Liver (tissue), 9 donors: ENCODE measurements around the gene TEX10. TPM values are rescaled to one million over a fixed set of nuclear protein-coding genes. Genes with fewer than 3 reads are reported as not detected.

ENCODE experiments used
- DNase-seq: peaks from one replicate; pipeline ENCODE4 v3.0.0-alpha.2; 2017; ENCODE audit warnings: low spot score
- H3K27ac ChIP-seq, 2 donors: one replicate each; pipeline ENCODE4 v1.7.0; 2013; ENCODE audit warnings: inconsistent platforms in 2 of 2, low read length in 2 of 2, control low read depth in 1 of 2, low read depth in 1 of 2, mild to moderate bottlenecking in 1 of 2
- H3K27me3 ChIP-seq, 4 donors: one replicate each; pipeline versions ENCODE4 v1.6.1 to v1.7.0; 2013; ENCODE audit warnings: low read length in 3 of 4, inconsistent platforms in 1 of 4, mild to moderate bottlenecking in 1 of 4, moderate library complexity in 1 of 4; ENCODE audit not compliant: control insufficient read depth in 4 of 4, insufficient read depth in 4 of 4
- H3K36me3 ChIP-seq, 4 donors: one replicate each; pipeline versions ENCODE4 v1.6.1 to v1.7.0; 2013; ENCODE audit warnings: low read length in 3 of 4, mild to moderate bottlenecking in 3 of 4, low read depth in 1 of 4, moderate library complexity in 1 of 4; ENCODE audit not compliant: control insufficient read depth in 4 of 4, insufficient read depth in 3 of 4
- H3K4me1 ChIP-seq, 4 donors: one replicate each; pipeline versions ENCODE4 v1.6.1 to v1.7.0; 2013; ENCODE audit warnings: low read length in 3 of 4, mild to moderate bottlenecking in 3 of 4, moderate library complexity in 1 of 4; ENCODE audit not compliant: control insufficient read depth in 4 of 4, insufficient read depth in 4 of 4
- H3K4me3 ChIP-seq, 3 donors: one replicate each; pipeline versions ENCODE4 v1.6.1 to v1.7.0; 2013; ENCODE audit warnings: low read length in 3 of 3, control low read depth in 1 of 3, low read depth in 1 of 3, mild to moderate bottlenecking in 1 of 3
- H3K9ac ChIP-seq, 2 donors: one replicate each; pipeline ENCODE4 v1.7.0; 2013; ENCODE audit warnings: low read length in 2 of 2, mild to moderate bottlenecking in 2 of 2, moderate library complexity in 2 of 2, control low read depth in 1 of 2, low read depth in 1 of 2
- H3K9me3 ChIP-seq, 4 donors: one replicate each; pipeline versions ENCODE4 v1.6.1 to v1.7.0; 2013; ENCODE audit warnings: low read length in 3 of 4; ENCODE audit not compliant: control insufficient read depth in 4 of 4
- ATF3 ChIP-seq: IDR thresholded peaks from 2 replicates; pipeline ENCODE4 v1.6.1; 2016; ENCODE audit warnings: antibody characterized with exemption
- CTCF ChIP-seq: fragments of 150-350 bp; IDR thresholded peaks from 2 replicates; pipeline ENCODE4 v1.5.1; 2017; ENCODE audit warnings: improper control_type of control experiment, low read depth, low read length; ENCODE audit not compliant: missing input control
- EGR1 ChIP-seq, 2 donors: IDR thresholded peaks; 2 replicates each; pipeline ENCODE4 v1.6.1; 2016 to 2018; ENCODE audit warnings: antibody characterized with exemption in 2 of 2, low read depth in 2 of 2
- FOXA1 ChIP-seq: IDR thresholded peaks from 2 replicates; pipeline ENCODE4 v1.6.1; 2016; ENCODE audit warnings: antibody characterized with exemption
- FOXA2 ChIP-seq: IDR thresholded peaks from 2 replicates; pipeline ENCODE4 v1.6.1; 2016; ENCODE audit warnings: antibody characterized with exemption
- HNF4A ChIP-seq, 2 donors: conservative IDR thresholded peaks; 2 replicates each; pipeline ENCODE4 v1.6.1; 2016; ENCODE audit warnings: antibody characterized with exemption in 2 of 2, mild to moderate bottlenecking in 2 of 2
- HNF4G ChIP-seq: IDR thresholded peaks from 2 replicates; pipeline ENCODE4 v1.6.1; 2016; ENCODE audit warnings: antibody characterized with exemption
- JUND ChIP-seq, 2 donors: IDR thresholded peaks; 2 replicates each; pipeline ENCODE4 v1.6.1; 2016; ENCODE audit warnings: antibody characterized with exemption in 2 of 2
- MAX ChIP-seq: IDR thresholded peaks from 2 replicates; pipeline ENCODE4 v1.6.1; 2016; ENCODE audit warnings: antibody characterized with exemption
- NR2F2 ChIP-seq: IDR thresholded peaks from 2 replicates; pipeline ENCODE4 v1.6.1; 2016; ENCODE audit warnings: antibody characterized with exemption
- RAD21 ChIP-seq, 2 donors: IDR thresholded peaks; 2 replicates each; pipeline ENCODE4 v1.6.1; 2016; ENCODE audit warnings: antibody characterized with exemption in 2 of 2, mild to moderate bottlenecking in 2 of 2
- REST ChIP-seq: IDR thresholded peaks from 2 replicates; pipeline ENCODE4 v1.6.1; 2016; ENCODE audit warnings: antibody characterized with exemption, mild to moderate bottlenecking
- RXRA ChIP-seq, 2 donors: IDR thresholded peaks; 2 replicates each; pipeline ENCODE4 v1.6.1; 2017 to 2018; ENCODE audit warnings: antibody characterized with exemption in 2 of 2, mild to moderate bottlenecking in 1 of 2
- SP1 ChIP-seq: IDR thresholded peaks from 2 replicates; pipeline ENCODE4 v1.6.1; 2018; ENCODE audit warnings: antibody characterized with exemption, mild to moderate bottlenecking
- TAF1 ChIP-seq: conservative IDR thresholded peaks from 2 replicates; pipeline ENCODE4 v1.6.1; 2016; ENCODE audit warnings: antibody characterized with exemption, mild to moderate bottlenecking
- ZBTB33 ChIP-seq: IDR thresholded peaks from 2 replicates; pipeline ENCODE4 v1.6.1; 2016; ENCODE audit warnings: antibody characterized with exemption
- WGBS: extraction: QIAGEN DNeasy Blood & Tissue Kit; methylation state at CpG from one replicate; pipeline ENCODE4 v1.1.7; 2013; 5-methylcytosine and 5-hydroxymethylcytosine counted together
- polyA plus RNA-seq, 2 donors: library from polyadenylated mRNA; stranded (reverse) in 1 of 2; unstranded in 1 of 2; fragments of 200-250 nt in 1 of 2; fragments of >200 nt in 1 of 2; fragmentation: Nextera tagmentation in 1 of 2; extraction: Ambion mirVana in 1 of 2; gene quantifications; one replicate each; pipeline versions ENCODE4 v1.2.1 to v1.2.3, GENCODE V29; 2013 to 2015
- total RNA-seq, 2 donors: library from RNA; depleted of rRNA; stranded (reverse); fragments of >200 nt; gene quantifications; one replicate each; pipeline ENCODE4 v1.2.3, GENCODE V29; 2014
- donor health status: healthy.
- donor health status: healthy.
- donor health status: healthy.
- donor health status: healthy.
- donor health status: healthy.

TEX10 gene
- total and polyA plus RNA-seq, 4 donors = 3.3 to 10.0 (median 6.1) TPM

GRCh38 chr9:100284247-100284646, 68.5 kb downstream of the TEX10 start:
- Histone ChIP-seq H3K27me3 (no peaks in the 10 kb centered on the region), H3K4me3 (no peak overlapping the region), H3K9ac (no peak overlapping the region), H3K27ac (no peak overlapping the region), H3K9me3 (peaks cover 0 to 3% (median 1%) of the 10 kb centered on the region in 4 donors), H3K4me1 (no peaks in the 10 kb centered on the region), H3K36me3 (peaks cover 2 to 38% (median 27%) of the 10 kb centered on the region in 4 donors)
- 85% methylated on average over 7 of the region's 7 CpGs for WGBS
- DNase-seq = no peak
- TF ChIP-seq FOXA2 = no peak

- no peak for TF ChIP-seq HNF4G
- TF ChIP-seq FOXA1 = no peak
- TF ChIP-seq RXRA (IDR thresholded peaks at IDR 0.05) = no peak
- no peak for TF ChIP-seq EGR1 (IDR thresholded peaks at IDR 0.05; ENCODE audit: low read depth in 2 of 2)
- TF ChIP-seq ATF3 = no peak
- TF ChIP-seq RAD21 (IDR thresholded peaks at IDR 0.05) = no peak
- H3K9ac ChIP-seq = no peak overlapping the region
- no peaks in the 10 kb centered on the region for H3K4me1 ChIP-seq
- peaks cover 1 to 32% (median 25%) of the 10 kb centered on the region in 4 donors for H3K36me3 ChIP-seq
- H3K9me3 ChIP-seq = peaks cover 0 to 3% (median 1%) of the 10 kb centered on the region in 4 donors
- H3K27me3 ChIP-seq = no peaks in the 10 kb centered on the region
- H3K27ac ChIP-seq = no peak overlapping the region
- H3K4me3 ChIP-seq = no peak overlapping the region
- DNase-seq = no peak
- 95% methylated on average over 4 of the region's 4 CpGs for WGBS
Measured at GRCh38 chr9:100282388-100282719, 70.4 kb downstream of the TEX10 start.

GRCh38 chr9:100281676-100282387, 70.9 kb downstream of the TEX10 start:
- Histone ChIP-seq H3K9ac (no peak overlapping the region), H3K4me1 (no peaks in the 10 kb centered on the region), H3K27ac (no peak overlapping the region), H3K4me3 (no peak overlapping the region), H3K27me3 (no peaks in the 10 kb centered on the region), H3K36me3 (peaks cover 1 to 30% (median 23%) of the 10 kb centered on the region in 4 donors), H3K9me3 (peaks cover 0 to 3% (median 1%) of the 10 kb centered on the region in 4 donors)
- TF ChIP-seq JUND (IDR thresholded peaks at IDR 0.05) (no peak), ZBTB33 (no peak), SP1 (no peak), HNF4G (no peak), CTCF (no peak), RAD21 (IDR thresholded peaks at IDR 0.05) (no peak), RXRA (IDR thresholded peaks at IDR 0.05) (no peak), EGR1 (IDR thresholded peaks at IDR 0.05; ENCODE audit: low read depth in 2 of 2) (no peak), FOXA1 (no peak), ATF3 (no peak), HNF4A (conservative IDR thresholded peaks at IDR 0.05) (no peak), MAX (no peak), TAF1 (no peak), FOXA2 (no peak), REST (no peak), NR2F2 (no peak)
- WGBS = 93% methylated on average over 7 of the region's 7 CpGs
- DNase-seq = no peak
